ENCODE data around the gene TJP2.

TJP2 gene

DNA sequence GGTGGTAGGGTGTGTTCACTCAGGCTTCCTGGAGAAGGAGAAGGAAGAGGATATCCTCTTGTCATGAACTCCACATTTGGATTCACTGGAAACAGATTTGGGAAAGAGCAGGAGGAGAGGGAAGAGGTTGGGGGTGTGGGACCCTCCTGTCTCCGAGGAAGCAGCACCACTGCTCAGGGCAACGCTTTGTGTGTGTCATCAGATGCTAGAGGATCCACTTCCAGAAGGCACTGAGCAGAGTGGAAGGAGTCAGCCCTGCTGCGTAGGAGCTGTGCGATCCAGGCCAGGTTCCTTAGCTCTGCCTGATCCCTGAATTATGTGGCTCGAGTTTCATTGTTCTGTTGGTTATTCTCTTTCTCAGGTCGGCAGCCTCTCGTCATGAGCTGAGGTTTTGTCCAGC lies 37.3 kb upstream of the TJP2 start:
- no peak overlapping the region for H3K4me3 ChIP-seq
- peak overlapping the region in 1 of 2 donors; percentile 48 for H3K27ac ChIP-seq
- DNase-seq (ENCODE audit: low spot score) = no peak
- TF ChIP-seq, protein P1, sequence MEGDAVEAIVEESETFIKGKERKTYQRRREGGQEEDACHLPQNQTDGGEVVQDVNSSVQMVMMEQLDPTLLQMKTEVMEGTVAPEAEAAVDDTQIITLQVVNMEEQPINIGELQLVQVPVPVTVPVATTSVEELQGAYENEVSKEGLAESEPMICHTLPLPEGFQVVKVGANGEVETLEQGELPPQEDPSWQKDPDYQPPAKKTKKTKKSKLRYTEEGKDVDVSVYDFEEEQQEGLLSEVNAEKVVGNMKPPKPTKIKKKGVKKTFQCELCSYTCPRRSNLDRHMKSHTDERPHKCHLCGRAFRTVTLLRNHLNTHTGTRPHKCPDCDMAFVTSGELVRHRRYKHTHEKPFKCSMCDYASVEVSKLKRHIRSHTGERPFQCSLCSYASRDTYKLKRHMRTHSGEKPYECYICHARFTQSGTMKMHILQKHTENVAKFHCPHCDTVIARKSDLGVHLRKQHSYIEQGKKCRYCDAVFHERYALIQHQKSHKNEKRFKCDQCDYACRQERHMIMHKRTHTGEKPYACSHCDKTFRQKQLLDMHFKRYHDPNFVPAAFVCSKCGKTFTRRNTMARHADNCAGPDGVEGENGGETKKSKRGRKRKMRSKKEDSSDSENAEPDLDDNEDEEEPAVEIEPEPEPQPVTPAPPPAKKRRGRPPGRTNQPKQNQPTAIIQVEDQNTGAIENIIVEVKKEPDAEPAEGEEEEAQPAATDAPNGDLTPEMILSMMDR (IDR thresholded peaks at IDR 0.05) = no peak

DNA sequence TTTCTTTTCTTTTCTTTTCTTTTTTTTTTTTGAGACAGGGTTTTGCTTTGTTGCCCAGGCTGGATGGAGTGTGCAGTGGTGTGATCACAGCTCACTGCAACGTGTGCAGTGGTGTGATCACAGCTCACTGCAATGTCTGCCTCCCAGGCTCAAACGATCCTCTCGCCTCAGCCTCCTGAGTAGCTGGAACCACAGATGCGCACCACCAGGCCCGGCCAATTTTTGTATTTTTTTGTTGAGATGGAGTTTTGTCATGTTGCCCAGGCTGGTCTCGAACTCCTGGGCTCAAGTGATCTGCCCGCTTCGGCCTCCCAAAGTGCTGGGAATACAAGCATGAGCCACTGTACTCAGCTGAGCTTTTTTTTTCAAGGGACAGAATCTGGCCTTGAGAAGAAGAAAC lies 36.8 kb upstream of the TJP2 start:
- DNase-seq (ENCODE audit: low spot score) = no peak
- no peak overlapping the region for H3K4me3 ChIP-seq
- TF ChIP-seq, protein P1 (IDR thresholded peaks at IDR 0.05) = no peak
- no peak overlapping the region for H3K27ac ChIP-seq

DNA sequence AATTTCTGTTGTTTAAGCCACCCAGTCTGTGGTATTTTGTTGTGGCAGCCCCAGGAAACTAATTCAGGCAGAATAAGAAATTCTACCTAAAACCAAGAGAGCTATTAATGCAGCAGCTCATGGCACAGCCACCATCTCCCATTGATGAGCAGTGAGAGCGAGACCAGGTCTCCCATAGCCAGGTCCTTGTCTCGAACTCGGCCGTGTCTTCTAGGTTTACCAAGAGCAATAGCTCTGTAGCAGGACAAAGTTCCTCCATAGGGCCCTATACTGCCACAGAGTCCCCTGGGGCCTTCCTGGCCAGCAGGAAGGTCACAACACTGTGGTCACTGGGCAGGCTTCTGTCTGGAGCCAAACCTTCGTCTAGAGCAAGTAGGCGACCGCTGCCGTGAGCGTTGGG lies 34.5 kb upstream of the TJP2 start:
- Histone ChIP-seq H3K27ac (no peak overlapping the region), H3K4me3 (no peak overlapping the region)
- TF ChIP-seq, protein P1 (IDR thresholded peaks at IDR 0.05) = no peak
- DNase-seq (ENCODE audit: low spot score) = no peak

DNA sequence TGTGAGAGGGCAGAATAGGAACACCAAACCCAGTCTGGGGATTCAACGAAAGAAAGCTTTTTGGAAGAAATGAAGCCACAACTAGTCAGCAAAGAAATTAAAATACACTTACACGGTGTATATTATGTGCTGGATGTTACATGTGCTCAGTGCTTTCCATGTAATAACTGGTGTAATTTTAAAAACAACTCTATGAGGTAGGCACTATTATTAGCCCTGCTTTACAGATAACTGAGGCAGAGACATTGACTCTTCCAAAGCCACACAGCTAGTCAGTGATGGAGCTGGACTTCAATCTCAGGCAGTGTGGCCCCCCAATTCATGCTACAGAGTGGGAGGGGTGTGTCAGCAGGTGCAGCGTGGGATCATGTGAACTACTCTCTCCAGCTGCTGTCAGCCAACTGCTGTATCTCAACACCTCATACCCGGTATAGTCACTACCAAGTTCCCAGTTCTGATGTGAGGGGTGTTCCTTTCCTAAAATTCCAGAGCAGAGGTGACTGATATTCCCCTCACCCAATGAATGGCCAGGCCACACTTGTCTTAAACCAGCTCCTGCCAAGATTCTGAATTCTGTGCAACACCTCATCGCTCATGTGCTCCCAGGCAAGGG lies 33.8 kb upstream of the TJP2 start:
- DNase-seq (ENCODE audit: low spot score) = no peak
- Histone ChIP-seq H3K27ac (no peak overlapping the region), H3K4me3 (no peak overlapping the region)
- TF ChIP-seq, protein P1 (IDR thresholded peaks at IDR 0.05) = no peak

DNA sequence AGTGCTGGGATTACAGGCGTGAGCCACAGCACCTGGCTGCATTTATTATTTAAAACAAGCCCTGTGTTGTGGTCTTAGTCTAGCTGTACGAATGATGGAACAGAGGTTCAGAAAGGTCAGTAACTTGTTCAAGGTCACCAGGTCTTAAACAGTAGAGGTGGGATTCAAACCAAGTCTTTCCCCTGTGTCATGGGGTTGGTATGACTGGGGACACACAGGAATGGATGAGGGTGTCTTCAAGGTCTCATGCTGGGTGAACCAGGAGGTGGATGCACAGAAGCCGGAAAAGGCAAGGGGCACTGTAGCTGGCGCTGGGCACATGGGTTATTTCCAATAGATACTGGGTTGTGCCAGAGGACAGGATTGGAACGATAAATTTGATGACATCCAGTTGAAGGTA lies 32.2 kb upstream of the TJP2 start:
- TF ChIP-seq, protein P1 (IDR thresholded peaks at IDR 0.05) = no peak
- no peak overlapping the region for H3K4me3 ChIP-seq
- peak overlapping the region in 1 of 2 donors; percentile 32 for H3K27ac ChIP-seq
- no peak for DNase-seq (ENCODE audit: low spot score)

DNA sequence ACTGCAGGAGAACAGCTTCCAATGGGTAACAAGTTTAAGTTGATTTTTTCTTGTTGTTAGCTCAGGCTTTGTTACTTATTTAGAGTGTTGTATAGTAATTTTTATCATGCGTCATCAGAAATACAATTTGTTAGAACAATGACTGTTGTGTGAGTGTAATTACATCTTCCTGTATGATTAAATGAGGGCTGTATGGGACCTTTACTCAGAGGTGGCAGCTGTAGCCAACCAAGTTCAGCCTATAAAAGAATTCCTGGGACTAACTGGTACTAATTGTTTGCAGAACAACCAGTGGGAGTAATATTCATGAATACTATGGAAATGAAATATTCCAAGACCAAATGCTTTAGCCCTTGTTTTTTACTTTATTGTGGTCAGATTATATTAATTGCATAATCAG lies 30.8 kb upstream of the TJP2 start:
- Histone ChIP-seq H3K4me3 (no peak overlapping the region), H3K27ac (no peak overlapping the region)
- TF ChIP-seq, protein P1 (IDR thresholded peaks at IDR 0.05) = no peak
- DNase-seq (ENCODE audit: low spot score) = no peak

DNA sequence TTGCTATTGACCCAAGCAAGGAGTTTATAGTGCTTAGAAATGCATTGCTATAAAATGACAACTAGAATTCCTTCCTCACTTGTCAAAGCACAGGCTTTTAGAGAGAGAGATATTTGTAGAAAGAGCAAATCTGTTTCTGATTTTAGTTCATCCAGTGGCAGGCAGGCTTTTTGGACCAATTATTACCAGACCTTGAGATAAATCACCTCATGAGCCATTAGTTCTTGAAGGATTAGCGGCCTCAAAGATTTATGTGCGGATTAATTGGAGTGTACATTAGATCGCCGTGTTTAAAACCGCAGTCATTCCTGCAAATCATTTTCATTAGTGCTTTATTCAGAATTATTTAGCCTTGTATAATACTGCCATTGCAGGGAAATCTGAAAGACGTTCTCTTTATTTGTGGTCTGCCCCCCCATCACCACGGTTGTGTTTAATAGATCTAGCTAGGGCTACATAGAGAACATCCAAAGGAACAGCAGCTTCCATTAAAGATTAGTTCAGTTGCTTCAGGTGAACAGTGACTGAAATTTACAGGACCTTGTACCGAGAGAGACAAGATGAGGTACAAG lies 28.8 kb upstream of the TJP2 start:
- DNase-seq (ENCODE audit: low spot score) = no peak
- TF ChIP-seq, protein P1 (IDR thresholded peaks at IDR 0.05) = no peak
- Histone ChIP-seq H3K4me3 (no peak overlapping the region), H3K27ac (no peak overlapping the region)

Data from coronary artery (tissue), 2 donors.